HG03045 (cell line): Measurements from ENCODE around the gene CLDN5.
"Not testable (repeated sequence)": the region's sequence is repeated elsewhere in the genome, so short reads cannot be mapped to it uniquely, and the experiment has no call there.

Experiments
- ATAC-seq: cut with Tn5 transposase; IDR thresholded peaks from one replicate; pipeline ENCODE4 v1.9.1; 2021; ENCODE audit warnings: mild to moderate bottlenecking, moderate library complexity; ENCODE audit not compliant: unreplicated experiment

Gene CLDN5

DNA sequence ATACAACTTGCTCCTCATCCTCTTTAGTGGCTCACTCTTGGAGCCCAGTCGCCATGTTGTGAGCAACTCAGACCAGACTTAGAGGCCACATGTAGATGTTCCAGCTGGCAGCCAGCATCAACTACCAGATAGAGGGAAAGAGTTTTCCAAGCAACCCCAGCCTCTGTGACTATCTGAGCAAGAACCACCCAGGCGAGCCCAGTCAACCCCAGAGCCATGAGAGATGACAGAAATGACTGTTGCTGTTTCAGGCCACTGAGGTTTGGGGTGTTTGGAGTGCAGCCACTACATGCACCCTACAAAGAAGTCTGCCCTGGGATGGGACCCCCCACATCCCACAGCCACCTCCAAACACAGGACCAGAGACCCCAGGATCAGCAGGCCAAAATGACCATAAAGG is 24.8 kb upstream of the CLDN5 start:
- ATAC-seq: no peak

DNA sequence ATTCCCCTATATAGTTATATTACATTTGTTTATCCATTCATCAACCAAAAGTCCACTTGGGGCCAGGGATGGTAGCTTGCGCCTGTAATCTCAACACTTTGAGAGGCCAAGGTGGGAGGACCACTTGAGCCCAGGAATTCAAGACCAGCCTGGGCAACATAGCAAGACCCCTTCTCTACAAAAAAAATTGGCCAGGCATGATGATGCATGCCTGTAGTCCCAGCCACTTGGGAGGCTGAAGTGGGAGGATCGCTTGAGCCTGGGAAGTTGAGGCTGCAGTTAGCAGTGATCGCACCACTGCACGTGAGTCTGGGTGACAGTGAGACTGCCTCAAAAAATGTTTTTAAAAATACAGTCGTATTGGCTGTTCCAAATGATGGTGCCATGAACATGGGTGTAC is 24.2 kb upstream of the CLDN5 start:
- not testable (repeated sequence) for ATAC-seq

DNA sequence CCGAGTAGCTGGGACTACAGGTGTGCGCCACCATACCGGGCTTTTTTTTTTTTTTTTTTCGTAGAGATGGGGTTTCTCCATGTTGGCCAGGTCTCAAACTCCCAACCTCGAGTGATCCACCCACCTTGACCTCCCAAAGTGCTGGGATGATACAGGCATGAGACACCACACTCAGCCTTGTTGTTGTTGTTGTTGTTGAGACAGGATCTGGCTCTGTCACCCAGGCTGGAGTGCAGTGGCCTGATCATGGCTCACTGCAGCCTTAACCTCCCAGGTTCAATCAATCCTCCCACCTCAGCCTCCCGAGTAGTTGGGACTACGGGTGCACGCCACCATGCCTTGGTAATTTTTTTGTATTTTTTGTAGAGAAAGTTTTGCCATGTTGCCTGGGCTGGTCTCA is 23.4 kb upstream of the CLDN5 start:
- no peak for ATAC-seq

DNA sequence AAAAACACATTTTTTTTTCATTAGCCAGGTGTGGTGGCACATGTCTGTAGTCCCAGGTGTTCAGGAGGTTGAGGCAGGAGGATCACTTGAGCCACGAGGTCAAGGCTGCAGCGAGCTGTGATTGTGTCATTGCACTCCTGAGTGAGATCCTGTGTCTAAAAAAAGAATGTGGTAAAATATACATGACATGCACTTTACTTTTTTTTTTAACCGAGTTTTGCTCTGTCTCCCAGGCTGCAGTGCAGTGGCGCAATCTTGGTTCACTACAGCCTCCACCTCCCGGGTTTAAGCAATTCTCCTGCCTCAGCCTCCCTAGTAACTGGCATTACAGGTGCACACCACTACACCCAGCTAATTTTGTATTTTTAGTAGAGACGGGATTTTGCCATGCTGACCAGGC is 22.5 kb upstream of the CLDN5 start:
- ATAC-seq: no peak

DNA sequence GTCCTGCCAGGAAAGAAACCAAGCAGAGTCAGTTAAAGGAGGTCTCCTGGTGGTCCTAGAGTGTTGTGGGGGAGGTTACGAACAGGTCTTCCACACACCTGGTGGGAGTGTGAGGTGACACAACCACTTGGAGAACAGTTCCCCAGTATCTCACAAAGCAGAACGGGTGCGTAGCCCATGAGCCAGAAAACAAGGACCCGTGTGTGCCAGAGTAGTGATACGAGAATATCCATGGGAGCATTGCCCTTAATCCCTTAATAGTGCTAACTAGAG is 21.7 kb upstream of the CLDN5 start:
- ATAC-seq: no peak

DNA sequence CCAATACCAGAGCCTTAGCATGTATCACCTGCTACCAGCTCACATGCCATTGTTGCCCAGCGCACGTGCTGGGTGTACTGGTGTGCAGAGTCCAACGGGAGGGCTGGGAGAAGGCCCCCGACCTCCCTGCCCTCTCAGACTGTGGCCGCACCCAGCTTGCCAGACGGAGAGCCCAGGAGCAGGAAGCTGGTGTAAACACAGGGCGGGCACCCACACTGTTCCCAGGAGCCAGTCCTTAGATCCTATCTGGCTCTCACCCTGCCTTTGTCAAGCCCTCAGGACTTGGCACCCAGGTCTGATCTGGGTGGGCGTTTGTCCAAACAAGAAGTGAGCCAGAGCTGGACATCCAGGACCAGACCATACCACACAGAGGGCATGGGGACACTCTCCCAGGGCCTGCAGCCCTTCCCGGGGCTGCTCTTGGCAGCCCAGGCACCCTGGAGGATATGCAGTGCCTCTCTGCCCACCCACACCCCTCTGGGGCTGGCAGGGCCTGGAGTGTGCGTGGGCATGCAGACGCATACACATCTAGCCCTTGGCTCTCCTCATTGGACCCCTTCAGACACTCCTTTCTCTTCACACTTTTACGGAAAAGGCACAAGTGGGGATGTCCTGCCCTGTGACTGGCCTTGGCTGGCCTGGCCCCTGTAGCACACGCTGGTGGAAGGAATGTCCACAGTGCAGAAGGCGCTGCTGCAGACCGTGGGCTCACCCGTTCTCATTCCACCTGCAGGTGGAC is 19.9 kb upstream of the CLDN5 start:
- ATAC-seq: no peak

DNA sequence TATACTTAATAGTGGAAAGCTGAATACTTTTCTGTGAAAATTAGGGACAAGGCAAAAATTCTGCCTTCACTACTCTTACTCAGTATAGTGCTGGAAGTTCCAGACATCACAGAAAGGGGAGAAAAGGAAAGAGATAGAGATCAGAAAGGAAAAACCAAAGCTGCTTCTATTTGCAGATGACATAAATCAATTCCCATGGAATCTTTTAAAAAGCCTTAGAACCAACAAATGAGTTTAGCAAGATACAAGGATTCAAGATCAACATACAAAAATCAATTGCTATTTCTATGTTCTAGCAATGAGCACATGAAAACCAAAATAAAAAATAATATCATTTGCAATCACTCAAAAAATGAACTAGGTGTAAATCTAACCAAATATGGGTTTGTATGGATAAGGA is 16.2 kb upstream of the CLDN5 start:
- ATAC-seq: no peak

DNA sequence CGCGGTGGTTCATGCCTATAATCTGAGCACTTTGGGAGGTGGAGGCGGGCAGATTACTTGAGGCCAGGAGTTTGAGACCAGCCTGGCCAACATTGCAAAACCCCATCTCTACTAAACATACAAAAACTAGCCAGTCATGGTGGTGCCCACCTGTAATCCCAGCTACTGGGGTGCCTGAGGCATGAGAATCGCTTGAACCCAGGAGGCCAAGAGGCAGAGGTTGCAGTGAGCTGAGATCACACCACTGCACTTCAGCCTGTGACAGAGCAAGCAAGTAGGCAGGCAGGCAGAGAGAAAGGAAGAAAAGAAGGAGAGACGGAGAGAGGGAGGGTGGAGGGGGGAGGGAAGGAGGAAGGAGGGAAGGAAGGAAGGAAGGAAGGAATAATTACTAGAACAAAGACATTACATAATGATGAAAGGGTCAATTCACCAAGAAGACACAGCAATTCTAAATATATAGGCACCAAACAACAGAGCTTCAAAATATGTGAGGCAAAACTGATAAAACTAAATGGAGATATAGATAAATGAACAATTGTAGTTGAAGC is 13.8 kb upstream of the CLDN5 start:
- no peak for ATAC-seq

DNA sequence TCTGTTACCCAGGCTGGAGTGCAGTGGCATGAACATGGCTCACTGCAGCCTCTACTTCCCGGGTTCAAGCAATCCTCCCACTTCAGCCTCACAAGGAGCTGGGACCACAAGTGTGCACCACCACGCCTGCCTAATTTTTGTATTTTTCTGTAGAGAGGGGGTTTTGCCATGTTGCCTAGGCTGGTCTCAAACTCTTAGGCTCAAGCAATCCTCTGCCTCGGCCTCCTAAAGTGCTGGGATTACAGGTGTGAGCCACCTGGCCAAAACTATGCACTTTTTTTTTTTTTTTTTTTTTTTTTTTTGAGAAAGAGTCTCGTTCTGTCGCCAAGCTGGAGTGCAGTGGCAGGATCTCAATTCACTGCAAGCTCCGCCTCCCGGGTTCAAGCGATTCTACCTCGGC is 12.4 kb upstream of the CLDN5 start:
- no peak for ATAC-seq

DNA sequence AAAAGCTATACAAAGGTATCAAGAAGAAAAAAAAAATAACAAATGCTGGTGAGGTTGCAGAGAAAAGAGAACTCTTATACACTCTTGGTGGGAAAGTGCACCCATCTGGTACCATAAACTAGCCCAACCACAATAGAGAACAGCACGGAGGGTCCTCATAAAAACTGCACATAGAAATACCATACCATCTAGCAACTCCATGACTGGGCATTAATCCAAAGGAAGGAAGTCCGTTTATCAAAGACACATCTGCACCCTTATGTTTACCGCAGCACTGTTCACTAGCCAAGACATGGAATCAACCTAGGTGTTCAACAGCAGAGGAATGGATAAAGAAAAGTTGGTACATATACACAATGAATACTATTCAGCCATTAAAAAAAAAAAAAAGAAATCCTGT is 10.8 kb upstream of the CLDN5 start:
- ATAC-seq: no peak

DNA sequence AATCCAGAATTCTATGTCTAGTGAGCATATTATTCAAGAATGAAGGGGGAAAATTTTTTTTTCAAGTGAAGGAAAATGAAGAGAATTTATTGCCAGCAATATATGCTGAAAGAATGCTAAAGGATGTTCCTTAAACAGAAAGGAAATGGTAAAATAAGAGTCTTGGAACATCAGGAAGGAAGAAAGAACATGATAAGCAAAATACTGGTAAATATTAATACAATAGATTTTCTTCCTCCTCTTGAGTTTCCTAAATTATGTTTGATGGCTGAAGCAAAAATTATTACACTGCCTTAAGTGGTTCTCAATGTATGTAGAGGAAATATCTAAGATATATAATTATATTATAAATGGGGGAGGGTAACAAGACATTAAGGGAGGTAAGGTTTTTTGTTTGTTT is 9.6 kb upstream of the CLDN5 start:
- no peak for ATAC-seq

DNA sequence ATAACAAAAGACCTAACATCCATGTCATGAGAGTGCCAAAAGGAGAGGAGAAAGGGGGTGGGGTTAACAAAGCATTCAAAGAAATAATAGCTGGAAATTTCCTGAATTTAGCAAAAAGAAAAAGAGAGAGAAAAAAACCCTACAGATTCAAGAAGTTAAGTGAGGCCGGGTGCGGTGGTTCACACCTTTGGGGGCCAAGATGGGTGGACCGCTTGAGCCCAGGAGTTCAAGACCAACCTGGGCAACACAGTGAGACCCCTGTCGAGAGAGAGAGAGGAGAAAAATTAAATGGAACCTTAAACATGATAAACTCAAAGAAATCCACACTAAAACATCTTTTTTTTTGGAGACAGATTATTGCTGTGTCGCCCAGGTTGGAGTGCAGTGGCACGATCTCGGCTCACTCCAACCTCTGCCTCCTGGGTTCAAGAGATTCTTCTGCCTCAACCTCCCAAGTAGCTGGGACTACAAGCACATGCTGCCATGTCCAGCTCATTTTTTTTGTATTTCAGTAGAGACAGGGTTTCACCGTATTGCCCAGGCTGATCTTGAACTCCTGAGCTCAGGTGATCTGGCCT is 8.9 kb upstream of the CLDN5 start:
- no peak for ATAC-seq

DNA sequence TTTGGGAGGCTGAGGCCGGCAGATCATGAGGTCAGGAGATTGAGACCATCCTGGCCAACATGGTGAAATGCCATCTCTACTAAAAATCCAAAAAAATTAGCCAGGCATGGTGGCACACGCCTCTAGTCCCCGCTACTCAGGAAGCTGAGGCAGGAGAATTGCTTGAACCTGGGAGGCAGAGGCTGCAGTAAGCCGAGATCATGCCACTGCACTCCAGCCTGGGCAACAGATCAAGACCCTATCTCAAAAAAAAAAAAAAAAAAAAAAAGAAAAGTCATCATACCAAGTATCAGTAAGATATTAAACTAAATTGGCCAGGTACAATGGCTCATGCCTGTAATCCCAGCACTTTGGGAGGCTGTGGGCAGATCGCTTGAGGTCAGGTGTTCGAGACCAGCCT is 7.1 kb upstream of the CLDN5 start:
- not testable (repeated sequence) for ATAC-seq

DNA sequence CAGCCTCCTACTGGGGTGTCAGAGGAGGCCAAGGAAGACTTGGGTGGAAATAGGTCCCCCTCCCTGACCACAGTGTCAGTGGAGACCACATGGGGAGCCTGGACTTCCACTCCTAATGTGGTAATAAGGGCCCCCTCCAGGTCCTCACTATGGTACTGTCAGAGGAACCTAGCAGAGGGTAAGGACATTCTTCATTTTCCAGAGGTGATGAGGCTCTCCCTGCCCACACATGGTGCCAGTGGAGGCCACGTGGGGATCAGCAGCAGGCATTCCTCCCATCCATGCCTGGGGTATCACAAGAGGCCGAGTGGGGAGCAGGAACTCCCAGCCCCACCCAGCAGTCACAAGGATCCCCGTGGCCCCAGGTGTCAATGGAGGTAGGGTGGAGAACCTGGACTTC is 6.5 kb upstream of the CLDN5 start:
- no peak for ATAC-seq

DNA sequence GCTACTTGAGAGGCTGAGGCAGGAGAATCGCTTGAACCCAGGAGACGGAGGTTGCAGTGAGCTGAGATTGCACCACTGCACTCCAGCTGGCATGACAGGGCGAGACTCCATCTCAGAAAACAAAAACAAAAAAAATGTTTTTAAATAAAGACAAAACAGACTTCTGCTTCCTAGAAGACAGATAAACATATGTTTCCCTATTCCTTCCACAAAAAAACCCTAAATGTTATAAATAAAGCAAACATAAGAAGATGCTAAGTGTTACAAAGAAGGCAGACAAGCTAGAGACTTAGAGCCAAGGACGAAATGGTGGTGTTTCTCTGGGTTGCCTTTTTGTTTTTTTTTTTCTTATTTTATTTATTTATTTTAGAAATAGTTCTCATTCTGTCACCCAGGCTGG is 5.6 kb upstream of the CLDN5 start:
- ATAC-seq: no peak

DNA sequence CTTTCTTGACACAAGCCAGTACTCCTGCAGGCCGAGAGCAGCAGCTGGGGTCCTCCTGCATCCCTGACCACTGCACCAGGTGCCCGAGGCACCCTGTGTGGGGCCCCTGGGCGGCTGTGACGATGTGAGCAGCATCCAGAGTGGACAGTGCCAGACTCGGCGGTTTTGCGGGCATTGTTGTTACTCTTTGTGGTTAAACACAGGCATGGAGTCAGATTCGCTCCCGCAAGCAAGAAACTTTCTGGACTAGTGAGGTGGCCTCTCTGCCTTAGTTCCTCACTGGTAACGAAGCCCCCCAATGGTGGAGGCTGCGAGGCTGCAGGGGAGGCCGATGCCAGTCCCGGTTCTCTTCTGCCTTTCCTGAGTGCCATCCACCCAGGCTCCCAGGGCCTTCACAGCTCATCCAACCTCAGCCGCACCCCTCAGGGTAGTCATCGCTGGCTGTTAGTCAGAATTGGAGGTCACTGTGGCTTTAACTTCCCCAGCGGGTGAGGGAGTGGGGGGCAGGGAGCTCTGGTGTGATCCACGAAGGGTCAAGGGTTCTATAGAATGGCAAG is 3.7 kb upstream of the CLDN5 start:
- no peak for ATAC-seq

DNA sequence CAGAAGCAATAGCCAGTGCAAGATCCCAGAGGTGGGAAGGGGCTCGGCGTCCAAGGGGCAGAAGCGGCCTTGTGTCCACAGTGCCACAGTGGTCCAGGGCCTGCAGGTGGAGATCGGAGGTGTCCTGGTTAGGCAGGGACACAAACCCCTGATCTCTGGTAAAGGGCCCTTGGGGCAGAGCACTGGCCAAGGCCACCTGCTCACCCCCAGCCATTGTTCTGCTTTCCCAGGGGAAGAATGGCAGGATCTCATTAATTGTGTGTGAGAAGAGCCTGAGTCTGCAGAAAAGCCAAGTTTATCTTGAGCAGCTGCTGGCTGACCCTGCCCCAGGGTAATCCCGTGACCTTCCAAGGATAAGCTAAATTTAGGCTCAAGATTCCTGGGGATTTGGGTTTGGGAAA is 3.1 kb upstream of the CLDN5 start:
- ATAC-seq: no peak

DNA sequence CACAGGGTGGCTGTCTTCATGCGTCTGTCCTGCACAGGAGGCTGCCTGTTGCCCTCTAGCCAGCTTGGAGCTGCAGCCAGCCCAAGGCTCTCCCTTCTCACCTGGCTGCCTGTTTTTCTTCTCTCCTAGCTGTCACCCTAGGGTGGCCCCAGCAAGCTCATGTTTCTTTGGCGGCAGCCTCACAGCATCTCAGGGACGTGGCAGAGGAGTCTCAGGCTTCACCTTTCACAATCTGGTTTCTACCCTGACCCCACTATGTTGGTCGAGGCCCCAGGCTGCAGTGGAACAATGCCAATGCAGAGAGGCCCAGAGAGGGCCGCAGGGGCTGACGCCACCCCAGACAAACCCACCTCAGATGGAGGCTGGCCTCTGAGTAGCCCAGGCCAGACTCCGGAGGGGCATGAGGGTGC is 2.5 kb upstream of the CLDN5 start:
- no peak for ATAC-seq

DNA sequence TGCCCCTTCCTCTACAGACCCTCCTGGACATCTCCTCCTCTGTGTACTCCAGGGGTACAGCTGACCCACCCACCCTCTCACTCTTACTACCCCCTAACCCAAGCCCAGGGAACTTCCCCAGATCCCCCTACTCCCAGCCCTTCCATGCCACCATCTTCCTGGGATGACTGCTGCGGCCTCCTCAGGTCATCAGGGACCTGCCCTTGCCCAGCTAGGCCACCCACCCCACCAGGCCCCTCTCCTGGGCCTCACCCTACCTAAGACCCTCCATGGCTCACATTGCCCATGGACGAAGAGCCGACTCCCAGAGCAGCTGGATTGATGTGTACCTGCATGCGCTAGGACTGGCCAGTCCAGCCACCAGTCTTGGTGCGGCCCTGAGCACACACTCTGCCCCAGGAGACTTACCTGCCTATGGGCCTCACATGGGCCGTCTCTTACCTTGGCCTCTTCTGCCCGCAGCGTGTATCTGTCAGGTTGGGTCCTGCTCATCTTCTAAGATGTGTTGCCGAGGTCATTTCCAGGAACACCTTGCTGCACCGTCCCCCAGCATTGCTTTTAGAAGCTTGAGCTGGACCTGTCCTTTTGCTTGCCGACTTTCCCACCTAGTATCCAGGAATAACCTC is 2.0 kb upstream of the CLDN5 start:
- ATAC-seq: no peak

DNA sequence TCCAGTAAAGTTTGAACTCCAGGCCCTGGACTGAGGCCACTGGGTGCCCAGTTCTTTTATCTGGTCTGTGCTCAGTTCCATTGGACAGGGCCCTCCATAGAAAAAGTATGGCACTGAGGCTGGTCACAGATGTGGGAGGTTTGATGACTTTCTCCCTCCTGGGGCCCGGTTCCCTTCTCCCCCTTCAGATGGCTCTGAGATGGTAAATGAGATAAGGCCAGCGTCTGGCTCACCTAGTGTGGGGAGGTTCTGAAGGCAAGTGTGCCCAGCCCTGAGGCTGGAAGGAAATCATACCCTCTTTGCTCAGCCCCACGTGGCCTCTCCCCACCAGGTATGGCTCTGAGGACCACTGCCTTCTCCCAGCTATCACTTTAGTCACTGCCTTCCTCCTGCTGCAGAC is 1.5 kb upstream of the CLDN5 start:
- no peak for ATAC-seq

DNA sequence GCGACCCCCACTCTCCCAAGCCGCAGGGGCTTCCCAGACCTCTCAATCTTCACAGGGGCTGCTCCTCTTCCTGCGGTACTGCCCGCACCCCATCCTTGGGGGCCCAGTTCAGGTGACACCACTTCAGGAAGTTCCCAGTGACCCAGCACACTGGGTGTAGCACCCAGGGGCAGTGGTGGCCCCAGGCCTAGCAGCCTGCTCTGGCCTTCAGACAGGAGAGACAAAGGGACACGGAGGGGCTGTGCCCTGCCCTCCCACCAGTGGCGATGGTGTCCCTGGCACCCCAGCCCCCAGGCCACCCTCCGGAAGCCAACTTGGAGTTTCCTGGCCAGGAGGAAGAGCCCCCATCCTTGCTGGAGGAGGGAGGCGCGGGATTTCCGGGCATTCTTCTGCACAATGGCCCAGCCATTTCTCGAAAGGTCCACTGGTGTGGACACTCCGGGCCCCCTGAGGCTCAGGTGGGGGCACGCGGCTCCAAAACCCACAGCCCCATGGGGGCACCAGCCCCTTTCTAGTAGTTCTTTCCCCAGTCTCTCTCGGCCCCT is 978 bp upstream of the CLDN5 start:
- ATAC-seq: no peak
